Endothelial cell (in vitro differentiated cells): ENCODE data around the gene OMD. TPM values are rescaled to one million over a fixed set of nuclear protein-coding genes. Genes with fewer than 3 reads are reported as not detected.

Experiments used
- DNase-seq: peaks from one replicate; pipeline ENCODE4 v3.0.0; 2021; ENCODE audit warnings: low spot score
- H3K27ac Mint-ChIP-seq: one replicate; pipeline ENCODE4 v1.8.0; 2021; ENCODE audit warnings: mixed read lengths, inconsistent platforms; ENCODE audit not compliant: unreplicated experiment
- H3K27me3 Mint-ChIP-seq: one replicate; pipeline ENCODE4 v1.8.0; 2021; ENCODE audit warnings: mild to moderate bottlenecking, moderate library complexity, mixed read lengths, inconsistent platforms; ENCODE audit not compliant: unreplicated experiment
- H3K36me3 Mint-ChIP-seq: one replicate; pipeline ENCODE4 v1.8.0; 2021; ENCODE audit warnings: mild to moderate bottlenecking, low read depth, mixed read lengths, inconsistent platforms; ENCODE audit not compliant: unreplicated experiment
- H3K4me1 Mint-ChIP-seq: one replicate; pipeline ENCODE4 v1.8.0; 2021; ENCODE audit warnings: mild to moderate bottlenecking, mixed read lengths, inconsistent platforms; ENCODE audit not compliant: unreplicated experiment
- H3K4me3 Mint-ChIP-seq: one replicate; pipeline ENCODE4 v1.8.0; 2021; ENCODE audit warnings: mild to moderate bottlenecking, mixed read lengths, inconsistent platforms; ENCODE audit not compliant: unreplicated experiment
- H3K9me3 Mint-ChIP-seq: one replicate; pipeline ENCODE4 v1.8.0; 2021; ENCODE audit warnings: mixed read lengths, inconsistent platforms; ENCODE audit not compliant: unreplicated experiment
- long read RNA-seq: library from polyadenylated mRNA; unstranded; transcript quantifications from one replicate; pipeline ENCODE4 v2.0.0, GENCODE V29; 2020; ENCODE audit not compliant: unreplicated experiment
- total RNA-seq: library from RNA; stranded (reverse); fragmentation: NEBNext Ultra II Directional; extraction: Animal tissue kit (Norgen Biotek cat#: 25700); gene quantifications from one replicate; pipeline ENCODE4 v1.2.1, GENCODE V29; 2021; ENCODE audit not compliant: unreplicated experiment
- TF ChIP-seq, protein P1 (sequence below): fragments of 200-600 bp; sonication (generic); IDR thresholded peaks from one replicate; pipeline ENCODE4 v1.5.0; 2021; ENCODE audit warnings: antibody characterized with exemption; ENCODE audit not compliant: unreplicated experiment

Gene OMD
- total RNA-seq = not detected
- long read RNA-seq = 0 reads

- Mint-ChIP-seq H3K36me3 (no peaks in the 10 kb centered on the region), H3K4me3 (no peak within 1 kb of the TSS)
Measured at GRCh38 chr9:92424340-92424739, at the start of gene OMD. Gene OMD, minus strand, starts transcription at chr9:92424471. Its CDS starts 6,913 bp downstream, at chr9:92417558.

DNA sequence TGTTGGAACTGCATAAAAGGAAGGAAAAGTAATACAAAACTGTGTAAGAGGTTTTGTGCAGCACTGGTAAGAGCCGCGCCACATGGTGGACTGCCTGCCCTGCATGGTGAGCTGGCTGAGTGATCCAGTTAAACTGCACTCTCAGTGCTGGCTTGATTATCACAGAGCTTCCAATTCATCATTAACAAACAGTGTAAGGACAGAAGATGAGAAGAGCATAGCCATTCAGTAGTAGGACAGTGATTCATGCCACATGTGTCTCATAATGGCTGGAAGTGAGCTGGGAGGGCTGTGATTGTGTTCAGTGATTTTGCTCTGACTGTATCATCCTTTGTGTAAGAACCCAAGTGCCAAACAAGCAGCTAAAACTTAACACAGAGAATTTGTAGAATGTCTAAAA is 43.9 kb upstream of the OMD start:
- H3K27ac Mint-ChIP-seq = no peak overlapping the region
- no peak for DNase-seq
- H3K9me3 Mint-ChIP-seq = no peaks in the 10 kb centered on the region
- no peaks in the 10 kb centered on the region for H3K36me3 Mint-ChIP-seq
- TF ChIP-seq, protein P1, sequence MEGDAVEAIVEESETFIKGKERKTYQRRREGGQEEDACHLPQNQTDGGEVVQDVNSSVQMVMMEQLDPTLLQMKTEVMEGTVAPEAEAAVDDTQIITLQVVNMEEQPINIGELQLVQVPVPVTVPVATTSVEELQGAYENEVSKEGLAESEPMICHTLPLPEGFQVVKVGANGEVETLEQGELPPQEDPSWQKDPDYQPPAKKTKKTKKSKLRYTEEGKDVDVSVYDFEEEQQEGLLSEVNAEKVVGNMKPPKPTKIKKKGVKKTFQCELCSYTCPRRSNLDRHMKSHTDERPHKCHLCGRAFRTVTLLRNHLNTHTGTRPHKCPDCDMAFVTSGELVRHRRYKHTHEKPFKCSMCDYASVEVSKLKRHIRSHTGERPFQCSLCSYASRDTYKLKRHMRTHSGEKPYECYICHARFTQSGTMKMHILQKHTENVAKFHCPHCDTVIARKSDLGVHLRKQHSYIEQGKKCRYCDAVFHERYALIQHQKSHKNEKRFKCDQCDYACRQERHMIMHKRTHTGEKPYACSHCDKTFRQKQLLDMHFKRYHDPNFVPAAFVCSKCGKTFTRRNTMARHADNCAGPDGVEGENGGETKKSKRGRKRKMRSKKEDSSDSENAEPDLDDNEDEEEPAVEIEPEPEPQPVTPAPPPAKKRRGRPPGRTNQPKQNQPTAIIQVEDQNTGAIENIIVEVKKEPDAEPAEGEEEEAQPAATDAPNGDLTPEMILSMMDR = no peak
- H3K4me3 Mint-ChIP-seq = no peak overlapping the region
- H3K27me3 Mint-ChIP-seq = no peaks in the 10 kb centered on the region
- no peaks in the 10 kb centered on the region for H3K4me1 Mint-ChIP-seq

More at GRCh38 chr9:92424340-92424739, at the start of gene OMD:
- Mint-ChIP-seq H3K27me3 (peaks cover 2% of the 10 kb centered on the region), H3K4me1 (no peaks in the 10 kb centered on the region), H3K27ac (no peak within 1 kb of the TSS), H3K9me3 (no peaks in the 10 kb centered on the region)
- TF ChIP-seq, protein P1 = no peak
- no peak for DNase-seq

DNA sequence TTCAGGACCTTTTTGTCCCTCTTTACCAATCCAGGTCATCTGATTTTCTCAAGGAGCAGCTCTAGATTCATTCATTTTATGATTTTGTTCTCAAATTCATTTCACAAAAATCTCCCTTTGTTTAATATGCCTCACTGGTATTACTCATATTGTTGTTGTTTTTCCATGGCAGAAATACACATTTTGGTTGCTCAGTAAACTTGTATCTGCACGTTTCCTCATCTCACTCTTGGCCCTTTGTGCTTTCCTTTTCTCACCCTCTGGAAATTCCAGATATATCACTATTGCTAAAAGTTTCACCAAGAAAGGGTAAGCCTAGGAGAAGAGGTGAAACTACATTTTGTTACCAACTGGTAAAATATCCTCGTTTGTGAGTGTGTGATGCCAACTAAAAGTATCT is 43.2 kb upstream of the OMD start:
- Mint-ChIP-seq H3K4me3 (no peak overlapping the region), H3K9me3 (no peaks in the 10 kb centered on the region), H3K36me3 (no peaks in the 10 kb centered on the region), H3K4me1 (no peaks in the 10 kb centered on the region), H3K27me3 (no peaks in the 10 kb centered on the region), H3K27ac (no peak overlapping the region)
- TF ChIP-seq, protein P1 = no peak
- DNase-seq = no peak

DNA sequence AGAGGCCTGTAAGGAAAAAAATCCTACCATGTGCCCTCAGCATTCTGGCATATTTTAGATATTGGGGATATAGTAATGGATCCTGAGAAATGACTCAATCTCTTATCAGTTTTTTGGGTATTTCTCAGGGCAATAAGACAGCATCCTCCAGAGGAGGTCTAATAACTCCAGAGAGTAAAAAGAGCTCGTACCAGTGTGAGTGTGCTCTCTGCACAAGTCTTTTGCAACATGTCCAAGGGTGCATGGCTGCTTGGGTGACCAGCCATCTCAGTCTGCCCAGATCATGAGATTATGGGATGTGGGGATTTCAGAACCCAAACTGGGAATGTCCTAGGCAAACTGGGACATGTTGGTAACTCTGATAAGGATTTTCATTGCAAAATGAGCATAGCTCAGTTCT is 42.8 kb upstream of the OMD start:
- Mint-ChIP-seq H3K4me1 (no peaks in the 10 kb centered on the region), H3K4me3 (no peak overlapping the region), H3K27ac (no peak overlapping the region), H3K9me3 (no peaks in the 10 kb centered on the region), H3K27me3 (no peaks in the 10 kb centered on the region), H3K36me3 (no peaks in the 10 kb centered on the region)
- TF ChIP-seq, protein P1 = no peak
- no peak for DNase-seq

DNA sequence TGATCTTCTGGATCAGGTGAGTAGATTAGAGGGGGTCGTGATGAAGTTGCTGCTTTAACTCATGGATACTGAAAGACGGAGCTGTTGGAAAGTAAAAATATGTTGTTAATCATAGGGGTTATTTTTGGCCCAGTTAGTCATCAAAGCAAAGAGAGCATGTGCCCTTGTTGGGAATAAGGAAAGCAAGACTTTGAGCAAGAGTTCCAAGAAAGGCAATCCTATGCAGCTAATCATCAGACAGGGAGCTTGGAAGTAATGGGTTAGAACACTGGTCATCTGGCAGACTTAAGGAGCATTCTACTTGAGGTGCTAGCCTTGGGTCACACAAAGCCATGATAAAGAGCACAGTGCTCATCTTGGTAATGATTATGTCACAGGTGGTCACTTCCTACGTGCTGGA is 39.7 kb upstream of the OMD start:
- H3K36me3 Mint-ChIP-seq = no peaks in the 10 kb centered on the region
- TF ChIP-seq, protein P1 = no peak
- no peaks in the 10 kb centered on the region for H3K27me3 Mint-ChIP-seq
- no peak overlapping the region for H3K27ac Mint-ChIP-seq
- DNase-seq = no peak
- H3K4me1 Mint-ChIP-seq = no peaks in the 10 kb centered on the region
- no peak overlapping the region for H3K4me3 Mint-ChIP-seq
- H3K9me3 Mint-ChIP-seq = no peaks in the 10 kb centered on the region
